OCI-LY3 (cell line): ENCODE measurements around the gene CDHR3.

Experiments
- H2AFZ ChIP-seq: fragments of 200-600, 300-600 bp; shearing (Covaris generic); 2 replicates; pipeline ENCODE4 v1.6.0; 2014; ENCODE audit warnings: antibody characterized with exemption, low read depth, low read length
- H3K27ac ChIP-seq: fragments of 200-600, 300-600 bp; sonication (generic); 2 replicates; pipeline ENCODE4 v1.5.1; 2014; ENCODE audit warnings: mild to moderate bottlenecking, low read length, moderate library complexity, mixed read lengths
- H3K27me3 ChIP-seq: fragments of 200-600, 300-600 bp; sonication (generic); 2 replicates; pipeline ENCODE4 v1.6.1; 2014; ENCODE audit warnings: low read depth, low read length, mixed read lengths
- H3K36me3 ChIP-seq: fragments of 200-600, 300-600 bp; sonication (generic); replicated peaks from 2 replicates; pipeline ENCODE3; 2014; ENCODE audit warnings: low read depth, low read length, mixed read lengths
- H3K4me1 ChIP-seq: fragments of 300-600, 200-600 bp; sonication (generic); 2 replicates; pipeline ENCODE4 v1.6.1; 2014; ENCODE audit warnings: low read length, mixed read lengths
- H3K4me2 ChIP-seq: fragments of 200-600, 300-600 bp; sonication (generic); 2 replicates; pipeline ENCODE4 v1.6.1; 2014; ENCODE audit warnings: low read length, mixed read lengths
- H3K4me3 ChIP-seq: fragments of 300-600, 200-600 bp; sonication (generic); 2 replicates; pipeline ENCODE4 v1.5.1; 2014; ENCODE audit warnings: antibody characterized with exemption, mild to moderate bottlenecking, low read length, moderate library complexity
- H3K79me2 ChIP-seq: fragments of 300-600, 200-600 bp; shearing (Covaris generic); 2 replicates; pipeline ENCODE4 v1.6.1; 2014; ENCODE audit warnings: mild to moderate bottlenecking, low read length, mixed read lengths
- H3K9ac ChIP-seq: fragments of 300-600, 200-600 bp; shearing (Covaris generic); 2 replicates; pipeline ENCODE4 v1.6.0; 2014; ENCODE audit warnings: mild to moderate bottlenecking, low read length, moderate library complexity
- H3K9me3 ChIP-seq: fragments of 200-600, 300-600 bp; shearing (Covaris generic); 2 replicates; pipeline ENCODE4 v1.6.1; 2014; ENCODE audit warnings: low read length, mixed read lengths; ENCODE audit not compliant: insufficient read depth
- H4K20me1 ChIP-seq: fragments of 200-600, 300-600 bp; sonication (generic); 2 replicates; pipeline ENCODE4 v1.6.1; 2016; ENCODE audit warnings: low read length, mixed read lengths; ENCODE audit not compliant: insufficient read depth
- EZH2phosphoT487 ChIP-seq: fragments of 200-600 bp; shearing (Covaris generic); IDR thresholded peaks from 2 replicates; pipeline ENCODE4 v1.6.1; 2018; ENCODE audit warnings: antibody characterized with exemption, mixed run types, low read depth
- TF ChIP-seq, protein P1 (sequence below): fragments of 200-600, 300-600 bp; sonication (generic); IDR thresholded peaks from 2 replicates; pipeline ENCODE4 v1.5.1; 2014; ENCODE audit warnings: antibody characterized with exemption, low read length, low read depth

The CDHR3 gene, protein sequence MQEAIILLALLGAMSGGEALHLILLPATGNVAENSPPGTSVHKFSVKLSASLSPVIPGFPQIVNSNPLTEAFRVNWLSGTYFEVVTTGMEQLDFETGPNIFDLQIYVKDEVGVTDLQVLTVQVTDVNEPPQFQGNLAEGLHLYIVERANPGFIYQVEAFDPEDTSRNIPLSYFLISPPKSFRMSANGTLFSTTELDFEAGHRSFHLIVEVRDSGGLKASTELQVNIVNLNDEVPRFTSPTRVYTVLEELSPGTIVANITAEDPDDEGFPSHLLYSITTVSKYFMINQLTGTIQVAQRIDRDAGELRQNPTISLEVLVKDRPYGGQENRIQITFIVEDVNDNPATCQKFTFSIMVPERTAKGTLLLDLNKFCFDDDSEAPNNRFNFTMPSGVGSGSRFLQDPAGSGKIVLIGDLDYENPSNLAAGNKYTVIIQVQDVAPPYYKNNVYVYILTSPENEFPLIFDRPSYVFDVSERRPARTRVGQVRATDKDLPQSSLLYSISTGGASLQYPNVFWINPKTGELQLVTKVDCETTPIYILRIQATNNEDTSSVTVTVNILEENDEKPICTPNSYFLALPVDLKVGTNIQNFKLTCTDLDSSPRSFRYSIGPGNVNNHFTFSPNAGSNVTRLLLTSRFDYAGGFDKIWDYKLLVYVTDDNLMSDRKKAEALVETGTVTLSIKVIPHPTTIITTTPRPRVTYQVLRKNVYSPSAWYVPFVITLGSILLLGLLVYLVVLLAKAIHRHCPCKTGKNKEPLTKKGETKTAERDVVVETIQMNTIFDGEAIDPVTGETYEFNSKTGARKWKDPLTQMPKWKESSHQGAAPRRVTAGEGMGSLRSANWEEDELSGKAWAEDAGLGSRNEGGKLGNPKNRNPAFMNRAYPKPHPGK

DNA sequence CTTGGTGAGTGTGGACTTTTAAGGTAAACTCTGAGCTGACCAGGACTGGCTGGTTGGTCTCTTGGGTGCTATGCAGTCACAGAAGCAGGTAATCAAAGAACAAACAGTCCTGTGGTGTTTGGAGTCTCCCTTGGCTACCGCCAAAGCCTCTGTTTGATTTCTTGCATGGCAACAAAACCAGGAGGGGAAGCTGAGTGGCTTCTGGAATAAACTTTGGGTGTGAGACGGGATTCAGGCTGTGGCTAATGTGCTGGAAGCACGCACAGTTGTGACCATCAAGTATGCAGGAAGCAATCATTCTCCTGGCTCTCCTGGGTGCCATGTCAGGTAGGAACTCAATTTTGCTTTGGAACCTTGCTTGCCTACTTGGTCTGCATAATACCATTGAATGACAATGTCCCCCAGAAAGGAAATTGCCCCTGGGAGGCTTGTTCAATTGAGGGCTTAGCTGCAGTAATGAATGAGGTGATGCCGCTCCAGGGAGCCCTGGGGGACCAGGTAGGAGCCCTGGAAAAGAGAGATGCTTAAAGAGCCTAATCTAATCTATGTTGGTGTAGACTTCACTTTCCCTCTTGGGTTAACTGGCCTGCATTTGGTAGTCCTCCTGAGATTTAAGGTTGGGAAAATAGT, at the start of gene CDHR3:
TSS of gene CDHR3 (plus strand) at position 227 of the 630 bp plus-strand sequence. CDS start at position 282, 55 bp downstream.
- Histone ChIP-seq H3K4me3 (no peak within 1 kb of the TSS), H3K27me3 (no peaks in the 10 kb centered on the region; the same call in 1 of the 2 replicates), H3K36me3 (no peaks in the 10 kb centered on the region), H3K79me2 (no peaks in the 10 kb centered on the region), H3K9me3 (no peaks in the 10 kb centered on the region), H3K4me2 (no peak within 1 kb of the TSS), H3K9ac (no peak within 1 kb of the TSS), H4K20me1 (no peaks in the 10 kb centered on the region), H3K4me1 (no peaks in the 10 kb centered on the region), H3K27ac (no peak within 1 kb of the TSS), H2AFZ (no peak within 1 kb of the TSS)
- TF ChIP-seq, protein P1, sequence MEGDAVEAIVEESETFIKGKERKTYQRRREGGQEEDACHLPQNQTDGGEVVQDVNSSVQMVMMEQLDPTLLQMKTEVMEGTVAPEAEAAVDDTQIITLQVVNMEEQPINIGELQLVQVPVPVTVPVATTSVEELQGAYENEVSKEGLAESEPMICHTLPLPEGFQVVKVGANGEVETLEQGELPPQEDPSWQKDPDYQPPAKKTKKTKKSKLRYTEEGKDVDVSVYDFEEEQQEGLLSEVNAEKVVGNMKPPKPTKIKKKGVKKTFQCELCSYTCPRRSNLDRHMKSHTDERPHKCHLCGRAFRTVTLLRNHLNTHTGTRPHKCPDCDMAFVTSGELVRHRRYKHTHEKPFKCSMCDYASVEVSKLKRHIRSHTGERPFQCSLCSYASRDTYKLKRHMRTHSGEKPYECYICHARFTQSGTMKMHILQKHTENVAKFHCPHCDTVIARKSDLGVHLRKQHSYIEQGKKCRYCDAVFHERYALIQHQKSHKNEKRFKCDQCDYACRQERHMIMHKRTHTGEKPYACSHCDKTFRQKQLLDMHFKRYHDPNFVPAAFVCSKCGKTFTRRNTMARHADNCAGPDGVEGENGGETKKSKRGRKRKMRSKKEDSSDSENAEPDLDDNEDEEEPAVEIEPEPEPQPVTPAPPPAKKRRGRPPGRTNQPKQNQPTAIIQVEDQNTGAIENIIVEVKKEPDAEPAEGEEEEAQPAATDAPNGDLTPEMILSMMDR, result no peak
- TF ChIP-seq EZH2phosphoT487, result no peak

DNA sequence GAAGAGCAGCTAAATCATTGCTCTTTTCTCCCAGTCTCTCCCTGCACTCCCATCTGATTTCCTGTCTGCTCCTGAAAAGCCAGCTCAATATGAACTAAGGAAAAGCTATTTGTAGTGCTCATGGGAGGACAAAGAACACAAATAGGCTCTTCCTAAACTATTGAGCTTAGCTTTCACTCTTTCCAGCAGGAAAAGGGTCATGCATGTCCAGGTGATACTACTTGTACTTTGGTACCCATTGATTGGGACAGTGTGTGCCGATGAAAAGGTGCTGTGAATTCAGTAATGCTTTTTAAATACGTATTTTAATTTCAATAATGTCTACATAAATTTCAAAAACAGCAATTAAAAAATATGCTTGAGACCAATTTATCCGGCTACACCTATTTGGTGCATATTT, 49.1 kb upstream of the CDHR3 start:
- Histone ChIP-seq H3K27me3 (peaks cover 5% of the 10 kb centered on the region; the same call in 1 of the 2 replicates), H3K4me2 (no peak overlapping the region), H3K4me3 (no peak overlapping the region), H3K4me1 (no peaks in the 10 kb centered on the region), H3K79me2 (no peaks in the 10 kb centered on the region), H3K27ac (no peak overlapping the region), H4K20me1 (no peaks in the 10 kb centered on the region), H2AFZ (no peak overlapping the region), H3K36me3 (no peaks in the 10 kb centered on the region), H3K9me3 (no peaks in the 10 kb centered on the region), H3K9ac (no peak overlapping the region)
- TF ChIP-seq, protein P1, result no peak

DNA sequence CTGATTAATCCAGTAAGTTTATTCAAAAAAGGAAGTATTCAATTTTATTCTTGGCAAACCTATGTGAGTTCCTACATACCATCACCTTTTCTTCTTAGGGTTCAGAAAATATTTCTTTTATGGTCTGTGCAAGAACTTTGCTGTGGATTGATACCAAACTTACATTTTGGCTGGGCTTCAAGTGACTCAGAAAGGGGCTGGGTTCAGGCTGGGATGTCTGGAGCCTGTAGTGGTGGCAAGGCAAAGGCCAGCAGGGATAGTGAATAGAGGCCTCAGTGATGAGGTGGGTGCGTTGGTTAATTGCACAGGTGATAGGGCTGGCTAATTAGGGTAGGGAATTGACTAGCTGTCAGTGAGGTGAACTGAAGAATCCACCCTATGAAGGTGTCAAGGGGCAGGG, 46.5 kb upstream of the CDHR3 start:
- TF ChIP-seq, protein P1, result no peak
- TF ChIP-seq EZH2phosphoT487, result no peak
- Histone ChIP-seq H3K9ac (no peak overlapping the region), H3K4me2 (no peak overlapping the region), H3K9me3 (no peaks in the 10 kb centered on the region), H3K27me3 (peaks cover 5% of the 10 kb centered on the region; the same call in 1 of the 2 replicates), H2AFZ (no peak overlapping the region), H3K79me2 (no peaks in the 10 kb centered on the region), H3K4me3 (no peak overlapping the region), H3K27ac (no peak overlapping the region), H3K36me3 (no peaks in the 10 kb centered on the region), H4K20me1 (no peaks in the 10 kb centered on the region), H3K4me1 (no peaks in the 10 kb centered on the region)
